GM19372 (cell line): ENCODE measurements around the gene KCNQ1.

ENCODE experiments used
- ATAC-seq: cut with Tn5 transposase; IDR thresholded peaks from one replicate; pipeline ENCODE4 v1.9.1; 2021; ENCODE audit warnings: mild to moderate bottlenecking, low read depth, moderate library complexity; ENCODE audit not compliant: unreplicated experiment

The KCNQ1 gene

DNA sequence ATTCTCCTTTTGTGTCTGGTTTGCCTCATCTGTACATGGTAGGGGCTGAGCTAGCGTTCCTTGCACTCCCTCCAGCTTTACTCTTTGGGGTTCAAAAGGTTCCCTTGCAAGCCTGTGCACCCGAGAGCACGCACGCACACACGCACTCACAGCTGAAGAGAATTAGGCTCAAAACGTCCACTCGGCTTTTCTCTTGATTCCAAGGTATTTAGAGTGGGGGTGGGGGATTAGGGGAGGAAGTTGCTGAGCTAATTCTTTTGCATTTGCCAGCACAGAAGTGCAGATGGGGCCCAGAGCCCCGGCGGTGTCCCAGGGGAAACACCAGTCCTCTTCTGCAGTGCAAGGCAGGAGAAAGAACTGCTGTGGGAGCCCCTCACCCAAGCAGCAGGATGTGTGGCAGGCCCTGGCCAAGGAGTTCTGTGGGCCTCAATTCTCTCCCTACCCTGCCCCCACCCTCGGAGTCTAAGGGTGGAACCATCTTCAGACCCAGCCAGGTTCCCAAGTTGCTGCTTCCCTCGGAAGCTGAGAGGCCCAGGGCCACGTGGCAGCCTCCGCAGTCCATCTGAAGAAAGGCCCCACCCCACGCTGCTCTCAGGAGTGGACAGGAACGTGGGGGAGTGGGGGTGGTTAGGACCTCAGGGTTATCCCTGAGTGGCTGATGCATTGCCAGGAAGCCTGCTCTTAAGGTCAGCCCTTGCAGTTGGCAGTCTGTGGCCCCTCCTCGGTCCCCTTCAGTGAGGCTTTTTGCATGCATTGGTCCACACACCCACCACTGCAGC, 258.7 kb downstream of the KCNQ1 start:
- ATAC-seq, result no peak

GRCh38 chr11:2704356-2704755, 259.5 kb downstream of the KCNQ1 start:
- ATAC-seq, result no peak

GRCh38 chr11:2704896-2705606, 260.2 kb downstream of the KCNQ1 start:
- no peak for ATAC-seq

DNA sequence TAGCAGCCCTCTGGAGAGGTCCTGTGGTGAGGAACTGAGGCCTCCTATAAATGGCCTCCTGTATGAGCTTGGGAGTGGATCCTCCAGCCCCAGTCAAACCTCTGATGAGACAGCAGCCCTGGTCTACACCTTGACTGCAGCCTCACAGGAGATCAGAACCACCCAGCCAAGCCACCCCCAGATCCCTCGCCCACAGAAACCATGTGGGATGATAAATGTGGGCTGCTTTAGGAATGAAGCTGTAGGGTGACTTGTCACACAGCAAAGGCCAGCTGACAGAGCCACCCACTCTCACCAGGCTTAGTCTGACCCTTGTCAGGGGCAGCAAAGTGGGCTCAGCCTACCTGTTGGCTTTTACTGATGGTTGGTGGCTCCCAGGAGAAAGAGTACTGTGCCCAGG, 261.5 kb downstream of the KCNQ1 start:
- no peak for ATAC-seq

DNA sequence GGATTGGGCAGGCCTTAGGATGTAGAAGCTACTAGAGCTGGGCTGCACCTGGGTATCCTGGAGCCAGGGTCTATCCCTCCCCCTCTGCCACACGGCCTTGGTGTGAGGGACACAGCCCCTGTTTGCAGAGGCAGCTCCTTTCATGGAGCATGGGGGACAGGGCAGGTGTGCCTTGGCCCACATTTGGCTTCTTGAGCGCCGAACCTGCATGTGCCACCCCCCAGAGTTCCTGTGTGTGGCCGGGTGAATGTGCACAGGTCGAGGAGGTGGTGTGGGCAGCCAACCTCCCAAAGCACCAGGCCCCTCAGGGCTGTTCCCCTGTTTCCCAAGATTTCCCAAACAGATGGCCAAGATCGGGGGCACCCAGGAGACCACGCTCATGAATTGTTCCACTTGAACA, 262.9 kb downstream of the KCNQ1 start:
- no peak for ATAC-seq

- no peak for ATAC-seq
These were observed 263.4 kb downstream of the KCNQ1 start for GRCh38 chr11:2708151-2708581.

- no peak for ATAC-seq
These were observed 264.0 kb downstream of the KCNQ1 start for GRCh38 chr11:2708757-2709281.

DNA sequence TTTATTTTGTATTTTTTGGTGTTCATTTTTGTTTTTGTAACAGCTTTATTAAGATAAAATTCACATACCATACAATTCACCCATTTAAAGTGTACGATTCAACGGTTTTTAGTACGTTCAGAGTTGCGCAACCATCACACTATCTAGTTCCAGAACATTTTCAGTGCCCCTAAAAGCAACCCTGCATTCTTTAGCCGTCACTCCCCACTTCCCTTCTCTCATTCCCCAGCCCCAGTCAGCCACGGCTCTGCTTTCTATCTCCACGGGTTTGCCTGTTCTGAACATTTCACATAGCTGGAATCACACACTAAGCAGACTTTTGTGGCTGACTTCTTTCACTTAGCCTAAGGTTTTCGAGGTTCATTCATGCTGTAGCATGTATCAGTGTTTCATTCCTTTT, 264.6 kb downstream of the KCNQ1 start:
- ATAC-seq, result no peak

- ATAC-seq, result no peak
These were observed 266.4 kb downstream of the KCNQ1 start for GRCh38 chr11:2711161-2711560.

GRCh38 chr11:2713094-2713493, 268.3 kb downstream of the KCNQ1 start:
- ATAC-seq, result no peak

DNA sequence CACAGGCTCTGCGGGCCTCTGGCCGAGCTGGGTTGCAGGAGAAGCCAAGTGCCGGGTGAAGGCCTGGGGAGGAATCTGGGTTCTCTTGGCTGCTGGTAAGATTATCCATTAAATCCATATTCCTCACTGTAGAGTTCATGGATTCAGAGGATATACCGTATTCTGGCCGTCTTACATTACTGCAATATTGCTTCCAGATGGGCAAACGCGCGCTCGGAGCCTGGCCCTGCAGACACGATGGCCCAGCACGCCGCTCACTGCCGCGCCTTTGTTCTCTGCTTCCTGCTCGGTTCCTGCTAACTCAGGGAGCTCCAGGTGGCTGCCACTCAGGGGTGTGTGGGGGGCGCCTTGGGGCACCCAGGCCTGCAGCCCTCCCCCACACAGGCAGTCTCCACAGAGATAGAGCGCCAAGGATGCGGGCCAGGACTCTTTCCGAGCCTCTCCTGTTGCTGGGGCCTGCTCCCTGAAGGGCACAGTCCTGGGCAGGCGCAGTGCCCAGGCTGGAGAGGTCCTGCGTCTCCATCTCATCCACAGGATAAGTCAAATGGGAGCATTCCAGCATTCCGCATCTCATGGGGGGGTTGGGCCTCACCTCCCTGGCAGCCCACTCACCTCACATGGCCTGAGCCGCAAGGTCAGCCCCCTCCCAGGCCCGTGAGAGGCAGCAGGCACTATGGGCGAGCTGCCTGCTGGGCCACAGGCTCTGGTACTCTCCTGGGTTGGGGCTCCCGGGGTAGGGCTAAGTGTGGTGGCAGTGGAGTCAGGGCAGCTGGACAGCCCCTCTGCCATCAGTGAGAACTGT, 269.1 kb downstream of the KCNQ1 start:
- ATAC-seq, result no peak

DNA sequence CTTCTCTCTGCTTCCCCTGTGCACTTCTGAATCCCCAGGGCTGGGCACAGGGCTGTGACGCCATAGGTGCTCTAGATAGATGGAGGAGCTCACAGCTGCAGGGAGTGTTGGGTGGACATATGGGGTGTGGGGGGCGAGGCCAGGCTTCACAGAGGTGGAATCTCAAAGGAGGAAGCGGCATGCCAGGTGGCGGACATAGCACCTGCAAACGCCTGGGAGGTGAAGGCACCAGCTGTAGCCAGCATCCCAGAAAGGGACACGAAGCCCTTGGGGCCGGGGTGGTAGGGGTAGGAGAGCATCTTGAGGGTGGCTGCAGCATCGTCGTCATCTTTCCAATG, 269.6 kb downstream of the KCNQ1 start:
- ATAC-seq, result no peak

DNA sequence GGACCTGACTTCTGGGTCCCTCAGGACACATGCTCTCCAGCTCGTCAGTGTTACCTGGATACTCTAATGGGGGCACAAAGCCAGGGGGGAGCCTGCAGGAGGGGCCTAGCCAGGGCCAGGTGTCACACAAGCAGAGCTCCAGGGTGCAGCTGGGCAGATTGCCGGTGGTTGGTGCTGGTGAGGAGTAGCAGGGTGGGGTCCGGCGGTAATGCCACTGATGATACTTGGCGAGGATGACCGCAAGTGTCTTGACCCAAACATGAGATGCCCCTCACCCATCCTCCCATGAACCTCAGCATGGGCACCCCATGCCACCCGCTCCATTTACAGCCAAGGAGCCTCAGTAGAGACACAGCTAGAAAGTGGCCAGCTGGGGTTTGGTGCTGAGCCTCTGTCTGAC, 270.1 kb downstream of the KCNQ1 start:
- no peak for ATAC-seq

DNA sequence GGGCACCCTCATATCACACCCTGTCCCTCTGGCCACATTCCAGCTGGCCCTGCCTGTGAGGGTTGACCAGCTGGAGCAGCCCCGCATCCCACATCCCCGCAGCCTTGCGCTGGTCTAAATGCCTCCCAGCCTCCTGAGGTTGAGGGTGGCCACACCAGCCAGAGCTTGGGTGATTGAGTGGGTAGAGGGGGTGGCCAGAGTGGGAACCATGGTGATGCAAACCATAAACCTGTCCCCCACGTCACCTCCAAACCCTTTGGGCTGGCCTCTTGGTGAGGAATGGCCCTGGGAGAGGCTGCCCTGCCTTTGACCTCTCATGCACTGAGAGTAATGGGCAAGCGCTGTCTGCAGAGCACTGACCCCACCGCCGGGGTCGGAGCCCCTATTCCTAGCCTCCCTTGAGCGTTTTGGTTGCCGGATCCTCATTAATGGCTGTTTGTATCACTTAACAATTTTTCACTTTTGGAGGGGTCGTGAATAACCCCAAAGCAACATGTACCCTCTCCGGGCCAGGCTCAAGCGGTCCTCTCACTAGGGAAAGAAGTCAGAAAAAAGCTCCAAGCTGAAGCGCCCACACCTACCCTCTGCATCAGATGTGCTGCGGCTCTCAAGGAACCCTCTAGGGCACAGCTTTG, 271.0 kb downstream of the KCNQ1 start:
- no peak for ATAC-seq

DNA sequence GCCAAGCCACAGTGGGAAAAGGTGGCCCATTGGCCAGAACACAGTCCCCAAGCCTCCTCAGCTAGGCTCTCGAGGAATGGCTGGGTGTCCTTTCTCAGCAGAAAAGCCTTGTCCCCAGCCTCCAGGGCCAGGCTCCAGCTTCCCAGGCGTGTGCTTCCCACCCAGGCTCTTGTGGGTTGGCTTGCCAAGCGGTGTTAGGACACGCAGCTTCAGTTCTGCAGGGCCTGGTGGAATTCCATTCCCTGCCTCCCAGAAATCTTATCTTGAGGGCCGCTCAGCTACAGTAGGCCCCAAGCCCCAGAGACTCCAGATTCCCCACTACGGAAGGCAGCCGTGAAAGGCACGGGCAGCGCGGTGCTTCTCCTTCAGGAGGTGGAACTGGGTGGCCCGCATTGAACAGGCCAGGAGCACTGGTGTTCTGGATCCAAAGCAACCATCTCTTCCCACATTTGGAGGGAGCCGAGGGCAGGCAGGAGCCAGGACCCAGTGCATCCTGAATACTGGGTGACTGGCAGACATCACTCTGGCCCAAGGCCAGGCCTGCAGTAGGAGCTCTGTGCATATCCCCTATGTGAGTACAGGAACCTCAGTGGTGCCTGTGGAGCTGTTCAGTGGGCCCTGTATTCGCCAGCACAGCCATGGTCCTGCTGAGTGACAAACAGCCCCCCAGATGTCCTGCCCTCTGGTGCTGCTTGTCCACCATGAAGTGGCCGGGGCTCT, 271.7 kb downstream of the KCNQ1 start:
- ATAC-seq, result no peak

GRCh38 chr11:2717561-2718325, 272.9 kb downstream of the KCNQ1 start:
- ATAC-seq, result no peak

GRCh38 chr11:2718817-2719438, 274.1 kb downstream of the KCNQ1 start:
- ATAC-seq, result no peak

DNA sequence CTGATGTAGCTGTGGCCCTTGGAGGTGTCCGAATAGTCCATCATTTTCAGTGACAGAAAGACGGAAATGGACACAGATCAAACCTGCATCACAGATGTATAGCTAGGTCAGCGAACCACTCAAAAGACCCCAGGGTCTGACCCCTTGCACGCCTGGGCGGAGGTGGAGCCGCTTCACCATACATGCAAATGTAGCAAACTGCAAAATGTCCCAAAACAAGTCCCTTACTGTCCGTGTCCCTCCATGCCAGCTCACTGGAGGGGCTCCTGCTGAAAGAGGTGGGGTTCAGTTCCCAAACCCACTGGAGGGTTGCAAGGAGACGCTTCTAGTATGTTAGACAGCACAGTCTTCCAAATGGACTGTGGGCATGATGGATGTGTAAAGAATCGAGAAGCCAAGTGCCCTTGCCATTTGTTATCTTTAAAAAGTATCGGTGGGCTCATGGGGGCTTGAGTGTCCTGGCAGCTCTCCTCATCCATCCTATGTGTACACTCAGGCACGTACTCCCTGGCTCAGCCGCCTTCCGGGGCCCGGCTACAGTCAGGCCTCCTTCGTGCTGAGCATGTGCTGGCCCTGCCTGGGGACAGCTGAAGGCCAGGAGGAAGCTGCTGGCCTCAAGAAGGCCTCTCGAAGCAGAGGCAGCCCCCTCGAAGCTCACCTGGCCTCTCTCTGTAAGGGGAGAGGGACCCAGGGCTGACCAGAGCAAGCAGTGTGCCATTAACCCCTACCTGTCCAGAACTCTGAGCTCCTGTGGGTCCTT, 275.2 kb downstream of the KCNQ1 start:
- ATAC-seq, result no peak
